ENCODE measurements around the gene IFITM10.

Gene IFITM10

GRCh38 chr11:1753229-1753928 is 3.0 kb upstream of the IFITM10 start:
- no peak for DNase-seq (ENCODE audit: low read depth in 2 of 3, low spot score in 1 of 3)

DNA sequence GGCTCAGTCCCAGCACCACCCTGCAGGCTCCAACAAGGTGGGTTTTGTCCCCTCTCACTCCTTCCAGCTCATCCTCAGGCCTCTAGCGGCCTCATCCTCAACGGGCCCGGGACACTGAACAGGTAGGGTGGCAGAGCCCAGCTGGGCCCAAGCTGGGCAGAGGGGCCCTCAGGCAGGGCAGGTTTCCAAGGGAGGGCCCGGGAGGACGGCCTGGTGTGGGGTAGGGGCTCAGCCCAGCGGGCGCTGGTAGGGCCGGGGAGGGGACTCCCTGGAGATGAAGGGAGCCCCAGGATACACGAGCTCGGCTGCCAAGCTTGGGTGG is 2.5 kb upstream of the IFITM10 start:
- no peak for DNase-seq (ENCODE audit: low read depth in 2 of 3, low spot score in 1 of 3)

- no peak for DNase-seq (ENCODE audit: low read depth in 2 of 3, low spot score in 1 of 3)
Measured at GRCh38 chr11:1751999-1752906, 1.9 kb upstream of the IFITM10 start.

- DNase-seq (ENCODE audit: low read depth in 2 of 3, low spot score in 1 of 3) = no peak
Measured at GRCh38 chr11:1751531-1751921, 1.1 kb upstream of the IFITM10 start.

- no peak for DNase-seq (ENCODE audit: low read depth in 2 of 3, low spot score in 1 of 3)
Measured at GRCh38 chr11:1750840-1751530, 590 bp upstream of the IFITM10 start.

DNA sequence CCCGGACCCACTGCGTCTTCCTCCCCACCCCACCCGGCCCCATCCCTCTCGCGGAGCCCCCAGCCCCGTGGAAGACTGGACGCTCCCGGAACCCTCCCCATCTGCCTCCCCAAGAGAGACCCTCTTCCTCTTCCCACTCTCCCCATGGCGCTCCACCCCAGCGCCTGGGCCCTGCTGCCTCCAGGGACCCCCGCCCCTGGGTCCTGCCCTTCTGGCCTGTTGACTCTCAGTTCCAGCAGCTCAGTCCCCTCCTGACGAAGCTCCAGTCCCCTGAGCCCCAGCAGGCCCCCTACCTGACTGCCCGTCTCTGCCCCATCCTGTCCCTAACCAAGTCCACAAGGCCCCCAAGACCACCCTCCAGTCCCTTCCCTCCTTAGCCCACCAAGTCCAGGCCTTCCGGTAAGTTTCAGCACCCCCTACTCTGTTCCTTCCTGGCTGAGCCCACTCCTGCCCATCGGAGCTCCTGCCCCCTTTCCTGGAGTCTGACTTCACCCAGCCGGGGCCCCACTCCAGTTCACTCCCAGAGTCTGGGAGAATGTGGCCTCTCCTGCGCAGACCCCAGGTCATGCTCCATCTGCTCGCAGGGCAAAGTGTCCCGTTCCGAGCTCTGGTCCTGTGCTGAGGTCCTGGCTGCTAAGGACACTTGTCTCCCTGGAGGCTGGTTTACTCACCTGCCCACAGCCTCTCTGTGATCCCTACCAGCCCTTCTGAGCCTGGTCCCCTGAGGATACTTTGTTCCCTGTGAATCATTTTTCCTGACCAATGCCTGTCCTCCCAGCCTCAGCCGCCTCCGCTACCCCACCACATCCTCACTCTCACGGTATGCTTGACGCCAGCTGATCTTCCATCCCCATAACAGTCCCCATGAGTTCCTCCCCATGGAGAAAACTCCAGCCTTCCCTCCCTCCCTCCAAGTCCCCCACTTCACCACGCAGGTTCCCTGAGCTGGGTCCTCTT is 722 bp downstream of the IFITM10 start:
- no peak for DNase-seq (ENCODE audit: low read depth in 2 of 3, low spot score in 1 of 3)

DNA sequence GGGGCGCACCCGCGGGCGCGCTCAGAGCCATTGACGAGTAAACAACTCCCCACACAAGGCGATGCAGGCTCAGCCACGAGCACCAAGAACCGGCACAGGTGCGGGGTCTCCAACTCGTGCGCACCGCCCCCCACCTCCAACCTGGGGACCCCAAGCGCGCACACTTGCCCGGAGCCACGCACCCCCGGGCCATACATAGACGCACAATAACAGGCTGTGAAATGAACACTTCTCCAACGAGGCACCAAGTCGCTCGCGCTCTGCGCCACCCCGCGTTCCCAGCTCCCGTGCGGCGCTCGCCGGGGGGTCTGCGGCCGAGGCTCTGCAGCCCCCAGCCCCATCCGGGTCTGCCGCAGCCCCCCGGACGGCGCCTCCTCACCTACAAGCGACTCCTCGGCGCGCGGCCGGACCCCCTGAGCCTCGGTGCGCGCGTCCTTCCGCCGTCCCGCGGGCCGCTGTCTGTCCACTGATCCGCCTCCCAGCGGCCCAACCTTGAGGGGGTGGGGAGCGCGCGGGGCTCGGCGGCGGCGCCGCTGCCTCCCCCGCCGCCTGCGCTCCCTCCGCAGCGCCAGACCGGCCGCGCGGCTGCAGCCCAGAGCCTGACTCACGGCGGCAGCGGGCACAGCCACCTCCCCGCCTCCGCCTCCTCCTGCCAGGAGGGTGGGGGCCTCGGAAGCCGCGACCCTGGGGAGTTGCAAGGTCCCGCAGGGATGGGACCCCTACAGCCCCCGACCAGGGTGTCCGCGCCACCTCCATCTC is 1.6 kb downstream of the IFITM10 start:
- DNase-seq (ENCODE audit: low read depth in 2 of 3, low spot score in 1 of 3) = no peak

DNA sequence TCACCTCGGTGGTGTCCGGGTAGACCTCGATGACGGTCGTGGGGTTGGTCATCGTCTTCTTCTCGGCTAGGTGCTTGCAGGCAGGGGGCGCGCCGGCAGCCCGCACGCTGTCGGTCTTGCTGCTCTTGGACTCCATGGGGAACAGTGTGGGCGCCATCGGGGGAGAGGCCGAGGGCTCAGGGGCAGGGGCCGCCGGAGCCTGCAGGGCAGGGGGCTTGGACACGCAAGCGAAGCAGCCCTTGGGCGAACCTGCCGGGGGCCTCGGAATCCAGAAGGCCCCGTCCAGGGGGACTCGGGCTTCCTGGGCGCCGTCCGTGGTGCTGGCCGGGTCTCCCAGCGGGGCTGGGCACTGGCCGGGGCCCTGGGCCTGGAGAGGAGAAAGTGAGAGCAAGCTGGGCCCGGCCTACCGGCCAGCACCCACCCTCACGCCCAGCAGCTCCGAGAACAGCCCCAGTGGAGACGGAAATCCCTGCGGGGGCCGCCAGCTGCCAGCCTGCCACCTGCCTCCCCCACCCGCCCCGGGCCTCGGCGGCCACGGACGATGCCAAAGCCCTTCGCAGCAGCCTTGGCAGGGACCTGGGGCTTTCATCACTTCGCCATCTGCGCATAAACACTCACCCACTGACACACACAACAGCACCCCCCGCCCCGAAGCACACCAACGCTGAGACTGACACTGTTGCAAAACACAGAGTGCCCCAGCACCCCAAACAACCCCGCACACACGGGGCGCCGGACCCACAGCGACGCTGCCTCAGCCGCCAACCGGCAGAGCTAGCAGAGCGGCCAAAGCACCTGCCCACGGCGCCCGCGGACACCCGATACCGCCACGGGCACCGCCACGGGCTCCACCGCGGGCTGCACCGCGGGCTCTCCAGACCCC is 2.4 kb downstream of the IFITM10 start:
- DNase-seq (ENCODE audit: low read depth in 2 of 3, low spot score in 1 of 3) = no peak

DNA sequence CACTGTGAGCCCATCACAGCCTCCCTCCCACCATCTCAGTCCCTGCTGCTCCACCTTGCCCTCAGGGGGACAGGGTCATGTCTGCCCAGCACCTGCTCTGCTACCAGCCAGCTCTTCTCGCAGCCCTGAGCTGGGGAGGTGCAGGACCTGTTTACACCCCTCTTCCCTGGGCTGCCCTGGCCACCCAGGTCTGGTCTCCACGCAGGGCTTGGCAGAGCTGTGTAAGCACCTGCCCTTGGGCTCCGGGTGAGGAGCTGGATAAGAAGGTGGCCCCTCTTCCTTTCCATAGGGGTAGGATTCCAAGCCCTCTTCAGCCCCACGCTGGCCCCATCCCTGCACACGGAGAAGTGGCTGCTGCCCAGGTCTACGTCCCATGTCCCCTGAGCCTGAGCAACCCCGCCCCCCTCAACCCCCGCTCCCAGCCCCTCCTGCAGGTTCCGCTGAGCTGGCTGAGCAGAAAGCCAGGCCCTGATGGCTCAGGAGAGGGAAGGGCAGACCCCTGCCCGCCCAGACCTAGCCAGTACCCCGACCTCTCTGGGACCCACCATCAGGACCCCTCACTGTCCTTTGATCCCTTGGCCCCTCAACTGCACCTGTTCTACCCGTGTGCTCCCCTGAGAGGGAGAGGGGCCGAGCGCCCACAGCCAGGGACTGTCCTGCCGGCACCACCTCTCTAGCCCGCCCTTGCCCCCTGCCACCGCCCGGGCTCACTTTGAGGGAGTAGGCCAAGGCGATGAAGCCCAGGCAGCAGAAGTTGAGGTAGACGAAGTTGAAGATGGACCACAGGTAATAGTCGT is 3.2 kb downstream of the IFITM10 start:
- DNase-seq (ENCODE audit: low read depth in 2 of 3, low spot score in 1 of 3) = no peak

DNA sequence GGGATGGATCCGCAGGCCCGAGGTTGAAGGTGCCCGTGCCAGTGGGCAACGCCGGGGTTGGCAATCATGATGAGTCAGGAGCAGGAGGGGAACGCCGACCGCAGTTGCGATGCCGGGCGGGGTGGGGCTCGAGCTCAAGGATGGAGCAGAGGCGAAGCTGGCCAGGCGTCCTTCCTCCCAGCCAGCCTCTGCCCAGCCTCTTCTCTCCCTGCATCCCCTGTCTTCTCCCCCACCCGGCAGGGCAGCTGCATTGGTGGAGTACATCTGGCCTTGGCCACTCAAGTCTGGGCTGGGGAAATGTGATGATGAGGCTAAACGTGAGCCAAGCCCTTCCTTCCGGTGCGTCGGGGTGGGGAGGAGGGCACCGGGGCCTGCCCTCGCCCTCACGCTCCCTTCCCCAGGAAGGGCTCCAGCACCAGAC is 3.9 kb downstream of the IFITM10 start:
- DNase-seq (ENCODE audit: low read depth in 2 of 3, low spot score in 1 of 3) = no peak

GRCh38 chr11:1745701-1746320 is 4.6 kb downstream of the IFITM10 start:
- no peak for DNase-seq (ENCODE audit: low read depth in 2 of 3, low spot score in 1 of 3)

DNA sequence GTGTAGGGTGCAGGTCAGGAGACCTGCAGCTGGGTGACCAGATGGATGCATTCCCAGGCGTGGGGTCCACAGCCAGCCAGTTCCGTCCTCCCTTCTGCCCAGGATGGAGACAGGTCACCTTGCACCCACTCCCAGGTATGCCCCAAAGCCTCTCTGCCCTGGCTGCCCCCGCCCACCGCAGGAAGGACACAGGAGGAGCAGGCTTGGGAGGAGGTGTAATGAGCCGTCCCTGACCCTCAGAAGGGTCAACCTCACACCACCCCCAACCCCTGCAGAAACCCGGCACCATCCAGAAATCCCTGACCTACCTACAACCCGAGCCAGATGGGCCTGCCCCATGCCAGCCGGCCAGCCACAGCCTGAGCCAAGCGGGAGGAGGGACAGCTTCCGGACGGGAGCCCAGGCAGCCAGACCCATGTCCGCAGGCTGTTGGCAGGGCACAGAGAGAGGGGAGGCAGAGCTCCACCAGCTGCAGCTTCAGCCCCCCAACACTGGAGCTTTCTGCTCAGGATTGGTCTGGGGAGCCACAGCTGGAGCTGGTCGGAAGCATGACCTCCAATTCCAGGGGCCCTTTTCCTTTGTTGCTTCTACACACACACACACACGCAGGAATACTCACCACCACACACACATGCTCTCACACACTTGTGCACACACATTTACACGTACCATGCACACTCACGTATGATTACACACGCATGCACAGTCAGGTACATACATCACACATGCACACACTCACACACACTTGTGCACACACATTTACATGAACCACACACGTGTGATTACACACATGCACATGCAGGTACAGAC is 5.3 kb downstream of the IFITM10 start:
- DNase-seq (ENCODE audit: low read depth in 2 of 3, low spot score in 1 of 3) = no peak

DNA sequence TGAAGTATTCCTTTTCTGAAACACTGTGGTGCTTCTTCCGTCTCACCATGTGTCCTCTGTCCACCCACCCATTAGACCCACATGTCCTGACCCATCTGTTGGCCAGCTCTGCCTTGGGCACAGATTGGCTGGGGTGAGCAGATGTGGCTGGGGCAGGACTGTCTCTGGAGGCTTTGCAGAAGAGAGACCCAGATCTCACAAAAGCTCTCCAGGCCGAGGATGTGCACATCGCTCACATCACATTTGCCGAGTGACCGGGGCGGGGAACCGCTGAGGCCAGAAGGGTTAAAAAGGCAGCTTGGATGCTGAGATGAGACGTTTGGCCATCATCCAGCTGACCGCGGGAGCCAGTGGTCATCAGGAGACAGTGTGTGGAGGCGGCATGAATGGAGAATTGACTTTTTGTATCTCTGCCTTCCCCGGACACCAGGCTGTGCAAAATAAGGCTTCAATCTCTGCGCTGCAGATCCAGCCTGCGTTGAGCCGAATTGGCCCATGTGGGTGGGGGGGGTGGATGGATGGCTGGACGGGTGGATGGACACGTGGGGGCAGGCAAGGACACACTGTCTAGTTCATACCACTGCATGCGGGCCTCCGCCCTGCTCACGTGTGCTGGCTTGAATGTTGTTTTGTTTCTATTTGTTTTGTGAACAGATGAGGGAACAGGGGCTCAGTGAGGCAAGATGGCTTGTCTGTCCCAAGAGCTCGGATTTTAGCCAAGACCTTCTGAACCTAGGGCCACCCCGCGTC is 6.1 kb downstream of the IFITM10 start:
- DNase-seq (ENCODE audit: low read depth in 2 of 3, low spot score in 1 of 3) = no peak

- no peak for DNase-seq (ENCODE audit: low read depth in 2 of 3, low spot score in 1 of 3)
Measured at GRCh38 chr11:1743585-1744136, 6.7 kb downstream of the IFITM10 start.

DNA sequence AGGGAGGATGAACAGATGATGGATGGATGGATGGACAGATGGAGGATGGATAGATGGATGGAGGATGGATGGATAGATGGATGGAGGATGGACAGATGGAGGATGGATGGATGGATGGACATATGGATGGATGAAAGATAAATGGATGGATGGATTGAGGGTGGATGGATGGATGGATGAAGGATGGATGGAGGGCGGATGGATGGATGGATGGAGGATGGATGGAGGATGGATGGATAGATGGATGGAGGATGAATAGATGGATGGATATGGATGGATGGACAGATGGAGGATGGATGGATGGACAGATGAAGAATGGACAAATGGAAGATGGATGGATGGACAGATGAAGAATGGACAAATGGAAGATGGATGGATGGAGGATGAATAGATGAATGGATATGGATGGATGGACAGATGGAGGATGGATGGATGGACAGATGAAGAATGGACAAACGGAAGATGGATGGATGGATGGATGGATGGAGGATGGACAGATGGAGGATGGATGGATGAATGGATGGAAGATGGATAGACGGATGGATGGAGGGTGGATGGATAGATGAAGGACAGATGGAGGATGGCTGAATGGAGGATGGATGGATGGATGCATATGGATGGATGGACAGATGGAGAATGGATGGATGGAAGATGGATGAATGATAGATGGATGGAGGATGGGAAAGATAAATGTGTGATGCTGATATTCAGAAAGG is 7.4 kb downstream of the IFITM10 start:
- DNase-seq (ENCODE audit: low read depth in 2 of 3, low spot score in 1 of 3) = no peak

All from stimulated activated CD4-positive, alpha-beta T cell treated with anti-CD3 and anti-CD28 coated beads, Interleukin-12 subunit alpha, Interleukin-12 subunit beta, amount 100 ng/mL, for 48 hours (primary cell).